Limb (tissue), 2 donors: ENCODE results near the gene CFAP46.
A peak's percentile ranks its signal among the peaks of the same experiment; 100 is the strongest.
"Not testable (repeated sequence)": the region's sequence is repeated elsewhere in the genome, so short reads cannot be mapped to it uniquely, and the experiment has no call there.

Experiments
- DNase-seq, 2 donors: peaks; one replicate each; pipeline ENCODE4 v3.0.0-alpha.2; 2016; ENCODE audit errors: extremely low spot score in 2 of 2

The CFAP46 gene

GRCh38 chr10:132945125-132945893, 2.9 kb upstream of the CFAP46 start:
- DNase-seq = no peak

GRCh38 chr10:132944510-132944909, 2.1 kb upstream of the CFAP46 start:
- no peak for DNase-seq

GRCh38 chr10:132943791-132944404, 1.5 kb upstream of the CFAP46 start:
- DNase-seq = no peak

GRCh38 chr10:132943058-132943790, 854 bp upstream of the CFAP46 start:
- DNase-seq = no peak

- no peak for DNase-seq
Observed at GRCh38 chr10:132941640-132942051, 724 bp downstream of the CFAP46 start.

- no peak for DNase-seq
Observed at GRCh38 chr10:132940791-132941465, 1.4 kb downstream of the CFAP46 start.

GRCh38 chr10:132939957-132940790, 2.2 kb downstream of the CFAP46 start:
- peak; percentile 19 to 65 for DNase-seq

GRCh38 chr10:132939378-132939955, 2.9 kb downstream of the CFAP46 start:
- DNase-seq = no peak

- no peak for DNase-seq
Observed at GRCh38 chr10:132938472-132939339, 3.7 kb downstream of the CFAP46 start.

- DNase-seq = no peak
Observed at GRCh38 chr10:132937861-132938260, 4.5 kb downstream of the CFAP46 start.

- DNase-seq = no peak
Observed at GRCh38 chr10:132934953-132935352, 7.4 kb downstream of the CFAP46 start.

- DNase-seq = no peak
Observed at GRCh38 chr10:132933308-132934042, 8.9 kb downstream of the CFAP46 start.

GRCh38 chr10:132932461-132933307, 9.7 kb downstream of the CFAP46 start:
- no peak for DNase-seq

GRCh38 chr10:132931258-132932250, 10.8 kb downstream of the CFAP46 start:
- DNase-seq = not testable (repeated sequence)

- DNase-seq = not testable (repeated sequence)
Observed at GRCh38 chr10:132930701-132931100, 11.7 kb downstream of the CFAP46 start.

GRCh38 chr10:132929953-132930548, 12.3 kb downstream of the CFAP46 start:
- DNase-seq = no peak
